ENCODE results near the gene CD19. TPM values are rescaled to one million over a fixed set of nuclear protein-coding genes. Genes with fewer than 3 reads are reported as not detected.

Gene CD19
- total RNA-seq, 1 donor from 2014 or later, result not detected

DNA sequence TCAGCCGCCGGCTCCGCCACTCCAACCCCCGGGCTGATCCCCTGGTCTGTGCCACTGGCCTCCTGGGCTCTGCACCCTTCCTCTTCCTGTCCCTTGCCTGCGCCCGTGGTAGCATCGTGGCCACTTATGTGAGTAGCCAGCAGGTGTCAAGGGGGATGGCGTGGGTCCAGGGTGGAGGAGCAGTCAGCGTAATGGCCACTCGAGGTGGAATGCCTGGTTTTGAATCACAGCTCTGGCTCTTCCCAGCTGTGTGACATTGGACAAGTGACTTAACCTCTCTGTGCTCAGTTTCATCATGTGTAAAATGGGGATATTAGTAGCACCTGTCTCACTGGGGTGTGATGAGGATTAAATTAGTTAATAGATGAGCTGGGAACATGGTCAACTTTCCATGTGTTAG, 50.6 kb downstream of the CD19 start:
- no peak overlapping the region for H3K4me3 ChIP-seq (ENCODE audit: low read depth, low read length)
- TF ChIP-seq, protein P1, sequence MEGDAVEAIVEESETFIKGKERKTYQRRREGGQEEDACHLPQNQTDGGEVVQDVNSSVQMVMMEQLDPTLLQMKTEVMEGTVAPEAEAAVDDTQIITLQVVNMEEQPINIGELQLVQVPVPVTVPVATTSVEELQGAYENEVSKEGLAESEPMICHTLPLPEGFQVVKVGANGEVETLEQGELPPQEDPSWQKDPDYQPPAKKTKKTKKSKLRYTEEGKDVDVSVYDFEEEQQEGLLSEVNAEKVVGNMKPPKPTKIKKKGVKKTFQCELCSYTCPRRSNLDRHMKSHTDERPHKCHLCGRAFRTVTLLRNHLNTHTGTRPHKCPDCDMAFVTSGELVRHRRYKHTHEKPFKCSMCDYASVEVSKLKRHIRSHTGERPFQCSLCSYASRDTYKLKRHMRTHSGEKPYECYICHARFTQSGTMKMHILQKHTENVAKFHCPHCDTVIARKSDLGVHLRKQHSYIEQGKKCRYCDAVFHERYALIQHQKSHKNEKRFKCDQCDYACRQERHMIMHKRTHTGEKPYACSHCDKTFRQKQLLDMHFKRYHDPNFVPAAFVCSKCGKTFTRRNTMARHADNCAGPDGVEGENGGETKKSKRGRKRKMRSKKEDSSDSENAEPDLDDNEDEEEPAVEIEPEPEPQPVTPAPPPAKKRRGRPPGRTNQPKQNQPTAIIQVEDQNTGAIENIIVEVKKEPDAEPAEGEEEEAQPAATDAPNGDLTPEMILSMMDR (conservative IDR thresholded peaks at IDR 0.05; ENCODE audit: low read depth, low read length), result no peak
- no peak for DNase-seq (ENCODE audit: low read depth)

- no peak overlapping the region for H3K4me3 ChIP-seq (ENCODE audit: low read depth, low read length)
- DNase-seq (ENCODE audit: low read depth), result no peak
- TF ChIP-seq, protein P1 (conservative IDR thresholded peaks at IDR 0.05; ENCODE audit: low read depth, low read length), result no peak
Observed at GRCh38 chr16:28982949-28983348, 51.2 kb downstream of the CD19 start.

- DNase-seq (ENCODE audit: low read depth), result no peak
- TF ChIP-seq, protein P1 (conservative IDR thresholded peaks at IDR 0.05; ENCODE audit: low read depth, low read length), result no peak
- no peak overlapping the region for H3K4me3 ChIP-seq (ENCODE audit: low read depth, low read length)
Observed at GRCh38 chr16:28983644-28984043, 51.9 kb downstream of the CD19 start.

DNA sequence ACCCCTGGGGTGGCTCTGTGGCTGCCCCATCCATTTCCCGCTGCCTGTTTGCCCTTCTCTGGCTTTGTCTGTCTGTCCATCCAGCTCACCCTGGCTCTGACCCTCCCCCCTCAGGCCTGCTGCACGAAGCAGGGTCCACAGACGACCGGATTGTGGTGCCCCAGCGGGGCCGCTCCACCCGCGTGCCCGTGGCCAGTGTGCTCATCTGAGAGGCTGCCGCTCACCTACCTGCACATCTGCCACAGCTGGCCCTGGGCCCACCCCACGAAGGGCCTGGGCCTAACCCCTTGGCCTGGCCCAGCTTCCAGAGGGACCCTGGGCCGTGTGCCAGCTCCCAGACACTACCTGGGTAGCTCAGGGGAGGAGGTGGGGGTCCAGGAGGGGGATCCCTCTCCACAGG, 52.3 kb downstream of the CD19 start:
- no peak for DNase-seq (ENCODE audit: low read depth)
- TF ChIP-seq, protein P1 (conservative IDR thresholded peaks at IDR 0.05; ENCODE audit: low read depth, low read length), result no peak

GRCh38 chr16:28984619-28985135, 52.9 kb downstream of the CD19 start, which contains the start of gene LAT:
Gene LAT (plus strand): TSS chr16:28985052. CDS start chr16:28985418, 366 bp downstream.
- DNase-seq (ENCODE audit: low read depth), result no peak
- TF ChIP-seq, protein P1 (conservative IDR thresholded peaks at IDR 0.05; ENCODE audit: low read depth, low read length), result no peak
- no peak within 1 kb of the TSS for H3K4me3 ChIP-seq (ENCODE audit: low read depth, low read length)

More for the DNA sequence above, 52.3 kb downstream of the CD19 start:
- no peak overlapping the region for H3K4me3 ChIP-seq (ENCODE audit: low read depth, low read length)

GRCh38 chr16:28985211-28986041, 53.7 kb downstream of the CD19 start:
- TF ChIP-seq, protein P1 (conservative IDR thresholded peaks at IDR 0.05; ENCODE audit: low read depth, low read length), result no peak
- no peak for DNase-seq (ENCODE audit: low read depth)
- H3K4me3 ChIP-seq (ENCODE audit: low read depth, low read length), result no peak overlapping the region

Measured in epithelial cell of proximal tubule (primary cell).